GM18951 (cell line): ENCODE data around the gene FGFR3.

Experiments used
- POLR2A ChIP-seq: IDR thresholded peaks from 4 replicates; pipeline ENCODE4 v1.6.1; 2011; ENCODE audit warnings: mild to moderate bottlenecking; ENCODE audit not compliant: insufficient read length, insufficient read depth; ENCODE audit errors: extremely low read depth
- in situ Hi-C: fragments of 300-500 bp; cut with MboI; formaldehyde crosslinking; loops from one replicate; pipeline ENCODE4 v1.12.0; 2022; ENCODE audit warnings: low sequenced_read_pairs, mixed read lengths, inconsistent platforms; ENCODE audit not compliant: unreplicated experiment

FGFR3 gene

GRCh38 chr4:1751919-1752283 lies 41.2 kb upstream of the FGFR3 start:
- no peak for TF ChIP-seq POLR2A
- in situ Hi-C loops: no loop called here

- in situ Hi-C loops: no loop called here
- TF ChIP-seq POLR2A: no peak
Observed at GRCh38 chr4:1752284-1753041, 40.6 kb upstream of the FGFR3 start.

GRCh38 chr4:1753294-1753696 lies 39.8 kb upstream of the FGFR3 start:
- in situ Hi-C loops: no loop called here
- no peak for TF ChIP-seq POLR2A

- in situ Hi-C loops: no loop called here
- no peak for TF ChIP-seq POLR2A
Observed at GRCh38 chr4:1753697-1754311, 39.3 kb upstream of the FGFR3 start.

GRCh38 chr4:1754336-1754735 lies 38.8 kb upstream of the FGFR3 start:
- in situ Hi-C loops: no loop called here
- TF ChIP-seq POLR2A: no peak

- no peak for TF ChIP-seq POLR2A
- in situ Hi-C loops: no loop called here
Observed at GRCh38 chr4:1755297-1755696, 37.8 kb upstream of the FGFR3 start.

GRCh38 chr4:1756079-1756478 lies 37.0 kb upstream of the FGFR3 start:
- TF ChIP-seq POLR2A: no peak
- in situ Hi-C loops: no loop called here

GRCh38 chr4:1756893-1757779 lies 36.0 kb upstream of the FGFR3 start:
- no peak for TF ChIP-seq POLR2A

GRCh38 chr4:1757836-1758235 lies 35.3 kb upstream of the FGFR3 start:
- in situ Hi-C loops: no loop called here
- no peak for TF ChIP-seq POLR2A

More at GRCh38 chr4:1756893-1757779, 36.0 kb upstream of the FGFR3 start:
- in situ Hi-C loops: no loop called here

GRCh38 chr4:1758306-1759121 lies 34.6 kb upstream of the FGFR3 start:
- TF ChIP-seq POLR2A: no peak
- in situ Hi-C loops: no loop called here

GRCh38 chr4:1759170-1759817 lies 33.8 kb upstream of the FGFR3 start:
- no peak for TF ChIP-seq POLR2A
- in situ Hi-C loops: no loop called here

- in situ Hi-C loops: no loop called here
- no peak for TF ChIP-seq POLR2A
Observed at GRCh38 chr4:1759818-1760223, 33.3 kb upstream of the FGFR3 start.

- in situ Hi-C loops: no loop called here
- no peak for TF ChIP-seq POLR2A
Observed at GRCh38 chr4:1760521-1761071, 32.5 kb upstream of the FGFR3 start.
